Left ventricle myocardium inferior (tissue), 1 donor: ENCODE results near the gene GNAS. TPM values are rescaled to one million over a fixed set of nuclear protein-coding genes. Genes with fewer than 3 reads are reported as not detected.

Experiments used
- DNase-seq: peaks from one replicate; pipeline ENCODE4 v3.0.0-alpha.2; 2020
- H3K27ac ChIP-seq: fragments of 200-600 bp; replicated peaks from 2 replicates; pipeline ENCODE4 v1.8.0; 2021
- H3K27me3 ChIP-seq: fragments of 200-600 bp; 2 replicates; pipeline ENCODE4 v1.8.0; 2021; ENCODE audit warnings: low read depth
- H3K36me3 ChIP-seq: fragments of 200-600 bp; 2 replicates; pipeline ENCODE4 v1.8.0; 2021
- H3K4me1 ChIP-seq: fragments of 200-600 bp; 2 replicates; pipeline ENCODE4 v1.8.0; 2021
- H3K4me3 ChIP-seq: fragments of 200-600 bp; 2 replicates; pipeline ENCODE4 v1.8.0; 2021; ENCODE audit warnings: mild to moderate bottlenecking, moderate library complexity
- H3K9me3 ChIP-seq: fragments of 200-600 bp; replicated peaks from 2 replicates; pipeline ENCODE4 v1.8.0; 2021
- CTCF ChIP-seq: fragments of 200-600 bp; IDR thresholded peaks from 2 replicates; pipeline ENCODE4 v1.8.0; 2021; ENCODE audit warnings: antibody characterized with exemption, mild to moderate bottlenecking, borderline replicate concordance
- intact Hi-C: fragments of 100-400 bp; cut with micrococcal nuclease; formaldehyde crosslinking; loops from one replicate; pipeline ENCODE4 v1.11.0; 2022
- total RNA-seq: library from RNA; stranded (reverse); fragmentation: NEBNext Ultra II Directional; extraction: Animal tissue kit (Norgen Biotek cat#: 25700); gene quantifications from one replicate; pipeline ENCODE4 v1.2.1, GENCODE V29; 2021
- donor health status: DM: no; HTN: yes; CAD: no; lungs with severe emphysema.

GNAS gene
- total RNA-seq, 1 donor from 2014 or later: 1,444 TPM

GRCh38 chr20:58896820-58897219 is 44.3 kb downstream of the GNAS start:
- H3K4me3 ChIP-seq: peak overlapping the region; percentile 28
- no peak for TF ChIP-seq CTCF
- peaks cover 93% of the 10 kb centered on the region for H3K4me1 ChIP-seq
- H3K27ac ChIP-seq: peak overlapping the region; percentile 98
- intact Hi-C loops: no loop called here
- H3K27me3 ChIP-seq: no peaks in the 10 kb centered on the region
- no peaks in the 10 kb centered on the region for H3K9me3 ChIP-seq
- peaks cover 5% of the 10 kb centered on the region for H3K36me3 ChIP-seq
- DNase-seq: no peak

GRCh38 chr20:58897488-58897887 is 45.0 kb downstream of the GNAS start:
- intact Hi-C loops: no loop called here
- TF ChIP-seq CTCF: no peak
- H3K27me3 ChIP-seq: no peaks in the 10 kb centered on the region
- no peak for DNase-seq
- H3K4me1 ChIP-seq: peaks cover 99% of the 10 kb centered on the region
- peaks cover 5% of the 10 kb centered on the region for H3K36me3 ChIP-seq
- H3K4me3 ChIP-seq: peak overlapping the region; percentile 28
- peak overlapping the region; percentile 61 for H3K27ac ChIP-seq
- no peaks in the 10 kb centered on the region for H3K9me3 ChIP-seq

GRCh38 chr20:58898629-58899408 is 46.3 kb downstream of the GNAS start:
- intact Hi-C loops: no loop called here
- DNase-seq: no peak
- H3K27ac ChIP-seq: peak overlapping the region; percentile 61
- H3K4me1 ChIP-seq: peaks cover 99% of the 10 kb centered on the region
- peaks cover 10% of the 10 kb centered on the region for H3K36me3 ChIP-seq
- TF ChIP-seq CTCF: no peak
- H3K4me3 ChIP-seq: peak overlapping the region; percentile 0
- no peaks in the 10 kb centered on the region for H3K9me3 ChIP-seq
- H3K27me3 ChIP-seq: no peaks in the 10 kb centered on the region

- no peak overlapping the region for H3K4me3 ChIP-seq
- intact Hi-C loops: no loop called here
- H3K27ac ChIP-seq: no peak overlapping the region
- no peaks in the 10 kb centered on the region for H3K27me3 ChIP-seq
- no peak for DNase-seq
- H3K36me3 ChIP-seq: peaks cover 17% of the 10 kb centered on the region
- H3K9me3 ChIP-seq: no peaks in the 10 kb centered on the region
- peaks cover 99% of the 10 kb centered on the region for H3K4me1 ChIP-seq
- TF ChIP-seq CTCF: no peak
Observed at GRCh38 chr20:58899512-58899911, 47.0 kb downstream of the GNAS start.

GRCh38 chr20:58900397-58900796 is 47.9 kb downstream of the GNAS start:
- peaks cover 26% of the 10 kb centered on the region for H3K36me3 ChIP-seq
- peak overlapping the region; percentile 25 for H3K27ac ChIP-seq
- no peak overlapping the region for H3K4me3 ChIP-seq
- TF ChIP-seq CTCF: no peak
- DNase-seq: no peak
- no peaks in the 10 kb centered on the region for H3K9me3 ChIP-seq
- intact Hi-C loops: loop anchor here (10.0 kb wide), 1 partner anchor 84 kb away; the partner anchor contains the start of gene NELFCD
- no peaks in the 10 kb centered on the region for H3K27me3 ChIP-seq
- peaks cover 94% of the 10 kb centered on the region for H3K4me1 ChIP-seq
